Kasumi-1 (cell line): ENCODE measurements around the gene KLRB1.
A peak's percentile ranks its signal among the peaks of the same experiment; 100 is the strongest.
"Not testable (repeated sequence)": the region's sequence is repeated elsewhere in the genome, so short reads cannot be mapped to it uniquely, and the experiment has no call there.

Experiments used
- DNase-seq, 2 experiments: peaks; one replicate each; lab custom pipeline; 2025; lab: John Stamatoyannopoulos, UW

Gene KLRB1

GRCh38 chr12:9607716-9608115, at the start of gene KLRB1:
TSS of gene KLRB1 (minus strand) at chr12:9607916. CDS start at chr12:9607839, 77 bp downstream.
- DNase-seq: no peak

- DNase-seq: peak in 1 of 2 experiments; percentile 1
Measured at GRCh38 chr12:9651265-9651729, 43.6 kb upstream of the KLRB1 start.

- DNase-seq: no peak
Measured at GRCh38 chr12:9650151-9650576, 42.4 kb upstream of the KLRB1 start.

- no peak for DNase-seq
Measured at GRCh38 chr12:9649532-9649940, 41.8 kb upstream of the KLRB1 start.

GRCh38 chr12:9648701-9649531, 41.2 kb upstream of the KLRB1 start:
- no peak for DNase-seq

GRCh38 chr12:9647825-9648700, 40.3 kb upstream of the KLRB1 start:
- DNase-seq: peak; percentile 4 to 9

GRCh38 chr12:9646794-9647781, 39.4 kb upstream of the KLRB1 start:
- DNase-seq: no peak

GRCh38 chr12:9644985-9645551, 37.4 kb upstream of the KLRB1 start:
- DNase-seq: not testable (repeated sequence)

GRCh38 chr12:9643266-9643660, 35.5 kb upstream of the KLRB1 start:
- DNase-seq: no peak

- DNase-seq: no peak
Measured at GRCh38 chr12:9642606-9643265, 35.0 kb upstream of the KLRB1 start.

GRCh38 chr12:9640024-9640423, 32.3 kb upstream of the KLRB1 start:
- DNase-seq: no peak

GRCh38 chr12:9636851-9637206, 29.1 kb upstream of the KLRB1 start:
- DNase-seq: no peak

GRCh38 chr12:9636150-9636850, 28.6 kb upstream of the KLRB1 start:
- peak in 1 of 2 experiments; percentile 5 for DNase-seq

GRCh38 chr12:9634969-9635754, 27.4 kb upstream of the KLRB1 start:
- DNase-seq: no peak

- DNase-seq: peak in 1 of 2 experiments; percentile 26
Measured at GRCh38 chr12:9634177-9634803, 26.6 kb upstream of the KLRB1 start.

GRCh38 chr12:9632766-9633165, 25.1 kb upstream of the KLRB1 start:
- DNase-seq: no peak

GRCh38 chr12:9626821-9627220, 19.1 kb upstream of the KLRB1 start:
- no peak for DNase-seq

- DNase-seq: no peak
Measured at GRCh38 chr12:9626291-9626690, 18.6 kb upstream of the KLRB1 start.

GRCh38 chr12:9625019-9625418, 17.3 kb upstream of the KLRB1 start:
- DNase-seq: no peak
